HG02884 (cell line): ENCODE data around the gene ISCU.
A peak's percentile ranks its signal among the peaks of the same experiment; 100 is the strongest.
"Not testable (repeated sequence)": the region's sequence is repeated elsewhere in the genome, so short reads cannot be mapped to it uniquely, and the experiment has no call there.

Experiments
- ATAC-seq: cut with Tn5 transposase; IDR thresholded peaks from one replicate; pipeline ENCODE4 v1.9.1; 2021; ENCODE audit warnings: mild to moderate bottlenecking, moderate library complexity; ENCODE audit not compliant: unreplicated experiment

Gene ISCU

GRCh38 chr12:108568338-108569154 lies 6.2 kb downstream of the ISCU start:
- peak; percentile 76 for ATAC-seq

DNA sequence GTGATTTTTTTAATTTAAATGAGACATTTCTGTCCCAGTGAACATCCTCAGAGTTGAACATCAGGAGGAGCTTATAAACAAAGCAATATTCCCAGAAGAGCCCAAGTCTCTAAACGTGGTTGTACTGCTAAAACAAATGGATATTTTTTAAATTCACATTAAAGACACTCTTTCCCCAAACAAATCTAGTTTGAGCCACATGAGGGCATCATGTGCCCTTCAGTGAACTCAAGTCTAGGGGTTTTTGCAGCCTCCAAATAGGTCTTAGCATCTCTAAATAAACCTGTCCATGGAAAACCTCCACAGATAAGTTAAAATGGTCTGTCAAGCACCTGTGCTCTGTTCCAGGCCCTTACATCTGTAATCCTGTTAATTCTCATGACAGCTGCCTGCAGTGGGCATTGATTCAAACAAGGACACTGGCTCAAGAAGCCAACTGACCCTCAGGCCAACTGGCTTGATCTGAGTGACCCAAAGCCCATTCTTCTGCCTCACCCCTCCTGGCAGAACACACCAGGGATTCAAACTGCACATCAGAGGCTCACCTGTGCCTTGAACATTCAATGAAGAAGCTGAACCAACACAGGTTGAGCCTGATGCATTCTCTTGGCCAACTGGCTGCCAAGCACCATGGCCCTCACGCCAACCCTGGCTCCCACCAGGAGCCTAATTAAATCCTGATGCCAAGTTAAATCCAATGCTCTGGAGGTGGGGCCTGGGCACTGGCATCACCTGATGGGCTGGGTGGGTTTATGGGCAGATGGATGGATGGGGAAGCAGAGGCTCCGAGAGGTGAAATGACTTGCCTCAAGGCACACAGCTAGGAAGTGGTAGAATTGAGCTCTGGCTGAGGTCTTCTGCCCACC lies 8.6 kb downstream of the ISCU start:
- no peak for ATAC-seq

GRCh38 chr12:108571609-108572165 lies 9.3 kb downstream of the ISCU start:
- no peak for ATAC-seq

DNA sequence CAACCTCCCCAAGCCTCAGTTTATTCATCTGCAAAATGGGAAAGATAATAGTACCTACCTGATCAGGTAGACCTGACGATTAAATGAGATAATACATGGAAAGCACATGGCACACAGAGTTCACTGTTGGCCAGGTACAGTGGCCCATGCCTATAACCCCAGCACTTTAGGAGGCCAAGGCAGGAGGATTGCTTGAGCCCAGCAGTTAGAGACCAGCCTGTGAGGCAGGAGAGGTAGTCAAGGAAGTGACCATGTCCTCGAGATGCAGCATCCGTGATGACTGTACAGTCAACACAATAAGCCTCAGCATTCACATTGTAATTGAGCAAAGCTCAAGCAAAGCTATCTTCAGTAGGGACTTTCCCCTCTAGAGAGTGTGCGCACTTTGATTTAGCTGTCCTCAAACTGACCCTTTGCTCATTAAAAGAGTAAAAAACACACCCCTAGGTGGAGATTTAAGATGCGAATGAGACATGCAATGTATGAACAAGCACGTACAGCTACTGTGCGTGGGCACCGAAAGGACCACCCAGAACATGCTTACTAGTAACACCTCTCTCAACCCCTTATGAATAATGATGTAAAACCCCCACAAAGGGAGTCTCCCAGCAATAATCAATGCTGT lies 9.9 kb downstream of the ISCU start:
- no peak for ATAC-seq

DNA sequence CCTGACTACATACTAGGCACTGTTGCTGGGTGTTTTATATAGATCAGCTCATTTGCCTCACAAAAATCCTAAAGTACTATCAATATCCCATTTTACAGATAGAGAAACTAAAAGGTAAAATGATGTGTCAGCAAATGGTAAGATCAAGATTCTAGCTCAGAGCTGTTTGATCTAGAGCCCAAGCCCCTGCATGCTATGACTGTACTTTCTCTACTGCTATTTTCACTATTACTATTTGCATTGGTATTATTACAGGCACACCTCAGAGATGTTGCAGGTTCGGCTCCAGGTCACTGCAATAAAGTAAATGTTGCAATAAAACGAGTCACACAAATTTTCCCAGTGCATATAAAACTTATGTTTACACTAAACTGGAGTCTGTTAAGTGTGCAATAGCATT lies 10.9 kb downstream of the ISCU start:
- ATAC-seq: peak; percentile 43

DNA sequence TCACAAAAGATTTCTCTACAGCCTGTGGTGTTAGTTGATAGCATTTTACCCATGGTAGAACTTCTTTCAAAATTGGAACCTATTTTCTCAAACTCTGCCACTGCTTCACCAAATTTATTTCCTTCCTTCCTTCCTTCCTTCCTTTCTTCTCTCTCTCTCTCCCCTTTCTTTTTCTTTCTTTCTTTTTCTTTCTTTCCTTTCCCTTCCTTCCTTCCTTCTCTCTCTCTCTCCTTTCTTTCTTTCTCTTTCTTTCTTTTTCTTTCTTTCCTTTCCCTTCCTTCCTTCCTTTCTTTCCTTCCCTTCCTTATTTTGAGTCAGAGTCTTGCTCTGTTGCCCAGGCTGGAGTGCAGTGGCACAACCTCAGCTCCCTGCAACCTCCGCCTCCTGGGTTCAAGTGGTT lies 11.9 kb downstream of the ISCU start:
- not testable (repeated sequence) for ATAC-seq

GRCh38 chr12:108575199-108575912 lies 13.0 kb downstream of the ISCU start:
- ATAC-seq: no peak

DNA sequence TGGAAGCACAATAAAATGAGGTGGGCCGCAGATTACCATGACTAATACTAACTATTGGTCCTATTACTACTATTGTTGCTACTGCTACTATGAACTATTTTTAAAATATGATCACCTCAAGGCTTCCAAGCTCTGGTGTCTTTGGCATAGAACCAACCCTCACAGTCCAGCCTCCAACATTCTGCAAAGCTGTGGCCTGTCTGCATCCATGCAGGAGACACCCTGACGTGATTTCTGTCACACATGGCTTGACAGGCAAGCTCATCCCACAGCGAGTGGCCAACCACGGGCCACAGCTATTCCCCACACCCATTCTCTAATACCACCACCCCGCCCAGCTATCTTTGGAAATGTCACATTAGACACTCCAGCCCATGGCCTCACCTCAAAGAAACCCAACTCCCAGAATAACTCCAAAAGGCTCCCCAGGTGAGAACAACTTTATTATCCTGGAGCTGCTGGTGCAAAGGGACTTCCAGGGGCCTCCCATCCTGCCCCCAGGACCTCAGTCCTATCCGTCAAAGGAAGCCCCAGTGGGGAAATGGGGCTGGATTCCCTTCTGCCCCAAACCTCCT lies 14.4 kb downstream of the ISCU start:
- ATAC-seq: no peak

DNA sequence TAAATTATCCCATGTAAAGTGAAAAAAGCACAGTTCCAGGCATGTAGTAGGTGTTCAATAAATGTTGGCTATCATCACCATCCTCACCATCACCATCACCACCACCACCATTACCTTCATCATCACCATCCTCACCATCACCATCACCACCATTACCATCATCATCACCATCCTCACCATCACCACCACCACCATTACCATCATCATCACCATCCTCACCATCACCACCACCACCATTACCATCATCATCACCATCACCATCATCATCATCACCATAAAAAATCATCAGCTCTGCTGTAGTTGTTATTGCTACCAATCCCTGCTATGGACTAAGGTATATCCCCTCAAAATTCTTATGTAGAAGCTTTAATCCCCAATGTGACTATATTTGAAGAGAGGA lies 15.1 kb downstream of the ISCU start:
- no peak for ATAC-seq

DNA sequence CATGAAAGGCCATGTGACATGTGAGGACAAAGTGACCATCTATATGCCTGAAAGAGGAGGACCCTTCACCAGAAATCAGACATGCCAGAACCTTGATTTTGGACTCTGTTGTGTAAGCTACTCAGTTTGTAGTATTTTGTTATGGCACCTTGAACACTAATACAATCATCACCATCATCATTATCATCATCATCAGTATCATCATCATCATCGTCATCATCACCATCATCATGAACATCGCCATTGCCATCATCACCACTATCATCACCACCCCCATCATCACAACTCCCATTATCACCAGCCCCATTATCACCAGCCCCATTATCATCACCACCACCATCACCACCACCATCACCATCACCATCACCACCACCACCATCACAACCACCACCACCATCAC lies 15.9 kb downstream of the ISCU start:
- ATAC-seq: no peak

GRCh38 chr12:108578813-108579212 lies 16.4 kb downstream of the ISCU start:
- ATAC-seq: no peak

DNA sequence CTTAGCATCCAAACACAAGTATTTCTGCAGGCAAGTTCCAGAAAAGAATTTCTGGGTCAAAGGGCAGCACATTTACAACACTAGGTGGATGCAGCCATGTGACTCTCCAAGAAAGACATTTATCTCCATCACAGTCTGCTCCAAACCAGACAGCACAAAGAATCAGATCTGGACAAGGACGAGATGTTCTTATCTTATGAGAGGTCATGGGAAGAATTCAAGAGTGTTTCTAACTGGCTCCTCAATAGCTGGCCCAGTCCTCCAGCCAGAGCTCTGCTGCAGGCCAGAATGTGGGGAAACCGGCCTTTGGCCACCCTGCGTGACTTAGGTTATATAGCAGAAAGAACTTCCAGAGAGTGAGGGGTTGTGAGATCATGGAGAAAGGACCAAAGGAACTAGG lies 18.1 kb downstream of the ISCU start:
- ATAC-seq: no peak

DNA sequence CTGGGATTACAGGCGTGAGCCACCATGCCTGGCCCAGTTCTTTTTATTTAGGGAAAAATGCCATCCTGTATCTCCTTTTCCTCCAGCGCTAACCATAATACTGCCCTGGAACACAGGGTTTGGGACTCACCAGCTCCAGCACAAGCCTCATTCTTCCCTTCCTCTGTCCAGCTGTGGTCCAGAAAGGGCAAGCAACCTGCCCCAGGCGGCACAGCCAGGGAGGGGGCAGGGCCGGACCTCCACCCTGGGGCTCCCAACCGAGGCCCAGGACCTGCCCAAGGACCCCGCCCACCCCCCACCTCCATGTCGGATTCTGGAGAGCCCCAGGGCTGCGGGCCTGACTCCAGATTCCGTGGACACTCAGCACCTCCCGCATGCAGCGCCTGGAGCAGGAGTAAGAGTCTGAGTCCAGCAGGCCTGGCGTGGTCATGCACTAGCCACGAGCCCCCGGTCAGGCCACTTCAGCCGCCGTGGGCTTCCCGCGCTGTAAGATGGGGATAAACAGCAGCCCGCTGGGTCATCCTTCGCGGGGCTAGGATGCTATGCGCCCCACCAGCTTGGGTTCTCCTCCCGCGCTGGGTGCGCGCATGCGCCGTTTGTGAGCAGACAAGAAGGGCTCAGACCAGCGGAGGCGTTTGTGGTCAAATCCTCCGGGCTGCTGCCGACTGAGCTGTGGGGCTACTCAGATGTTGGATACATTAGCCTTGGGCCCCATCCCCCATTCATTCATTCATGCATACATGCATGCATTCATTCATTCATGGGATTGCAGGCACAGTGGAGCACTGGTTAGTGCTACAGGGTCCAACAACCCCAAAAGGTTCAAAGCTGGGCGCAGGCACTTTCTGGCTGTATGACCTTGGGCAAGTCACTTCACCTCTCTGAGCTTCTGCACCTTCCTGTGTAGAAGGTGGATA lies 19.2 kb downstream of the ISCU start:
- ATAC-seq: no peak

DNA sequence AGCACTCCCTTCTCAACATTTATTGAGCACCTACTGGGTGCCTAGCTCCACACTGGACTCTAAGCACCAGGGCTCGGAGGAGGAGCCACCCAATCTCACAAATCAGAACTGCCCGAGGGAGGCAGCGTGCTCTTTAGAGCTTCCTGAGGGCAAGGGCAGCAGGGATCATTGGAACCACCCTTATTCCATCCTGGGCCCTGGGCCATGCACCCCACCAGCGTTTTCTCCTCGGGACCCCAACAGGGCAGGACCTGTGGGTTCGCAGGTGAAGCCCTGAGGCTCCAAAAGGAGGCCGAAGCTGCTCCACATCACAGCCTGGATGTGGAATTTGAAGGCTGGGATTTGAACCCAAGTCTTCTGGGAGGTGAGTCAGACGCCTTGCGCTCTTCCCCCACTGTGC lies 20.1 kb downstream of the ISCU start:
- ATAC-seq: no peak

DNA sequence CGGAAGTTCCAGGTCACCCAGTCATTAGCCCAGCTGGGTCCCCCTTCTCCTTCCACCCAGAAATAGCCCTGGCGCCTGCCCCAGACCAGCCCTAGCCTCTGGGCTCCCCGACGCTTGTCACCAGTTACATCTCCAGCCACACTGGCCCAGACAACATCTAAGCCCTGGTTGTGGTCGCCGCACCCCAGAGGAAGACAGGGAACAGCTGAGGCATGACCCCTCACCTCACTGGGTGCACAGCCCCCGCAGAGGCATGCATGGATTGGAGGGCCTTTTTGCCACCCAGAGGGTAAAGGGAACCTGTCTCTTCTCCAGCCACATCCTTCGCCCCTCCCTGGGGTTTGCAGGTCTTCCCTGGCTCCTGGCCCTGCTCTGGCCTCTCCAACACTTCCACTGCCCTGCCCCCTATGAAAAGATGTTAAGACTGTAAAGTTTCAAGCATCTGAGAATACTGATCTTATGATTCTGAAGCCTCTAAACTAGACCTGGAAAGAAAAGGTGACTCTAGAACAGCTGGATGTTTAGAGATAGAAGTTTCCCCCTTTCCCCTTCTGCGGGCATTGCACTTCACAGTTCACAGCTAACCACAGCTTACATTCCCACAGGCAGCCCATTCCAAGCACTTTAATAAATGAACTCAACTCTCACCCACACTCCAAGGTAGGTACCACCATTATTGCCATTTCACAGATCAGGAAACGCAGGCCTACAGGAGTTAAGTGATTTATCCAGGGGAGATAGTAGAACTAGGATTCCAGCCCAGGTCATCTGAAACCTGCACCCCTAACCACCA lies 20.8 kb downstream of the ISCU start:
- ATAC-seq: no peak

- ATAC-seq: no peak
These were observed 21.6 kb downstream of the ISCU start for GRCh38 chr12:108583991-108584390.

- no peak for ATAC-seq
These were observed 22.2 kb downstream of the ISCU start for GRCh38 chr12:108584456-108585065.

DNA sequence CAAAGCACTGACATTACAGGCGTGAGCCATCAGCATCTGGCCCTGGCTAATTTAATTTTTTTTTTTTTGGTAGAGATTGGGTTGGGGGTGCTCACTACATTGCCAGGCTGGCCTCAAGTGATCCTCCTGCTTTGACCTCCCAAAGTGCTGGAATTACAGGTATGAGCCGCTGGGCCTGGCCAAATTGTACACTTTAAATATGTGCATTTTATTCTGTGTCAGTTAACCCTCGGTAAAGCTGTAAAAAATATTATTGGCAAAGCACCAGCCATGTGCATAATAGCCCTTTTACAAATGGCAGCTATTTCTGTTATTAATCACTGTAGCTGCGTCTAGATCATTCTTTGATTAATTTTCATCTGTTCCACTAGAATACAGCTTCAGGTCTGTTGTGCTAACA lies 23.5 kb downstream of the ISCU start:
- no peak for ATAC-seq
